HepG2 (cell line): ENCODE data around the gene RACGAP1. TPM values are rescaled to one million over a fixed set of nuclear protein-coding genes. Genes with fewer than 3 reads are reported as not detected.
A peak's percentile ranks its signal among the peaks of the same experiment; 100 is the strongest.
"Not testable (repeated sequence)": the region's sequence is repeated elsewhere in the genome, so short reads cannot be mapped to it uniquely, and the experiment has no call there.

Experiments
- ATAC-seq: fragments of 200-7000 bp; cut with Tn5 transposase; 3 replicates; pipeline ENCODE4 v1.9.1; 2020; ENCODE audit warnings: mild to moderate bottlenecking, moderate library complexity
- BruUV-seq: library from RNA; stranded (reverse); fragments of 400-500 nt; replicated peaks from 2 replicates; lab custom pipeline; 2021; lab: Mats Ljungman, UMichigan
- CTCF ChIA-PET: fragments of 300-600 bp; formaldehyde crosslinking; extraction: SDS; loops from one replicate; lab custom pipeline; 2021; ENCODE audit warnings: low total read pairs, inconsistent platforms, low intra/inter-chr PET ratio; lab: Yijun Ruan, JAX
- POLR2A ChIA-PET: fragments of 350-600 bp; sonication (Branson Sonifier 250); formaldehyde crosslinking; loops from one replicate; lab custom pipeline; 2020; ENCODE audit warnings: antibody characterized with exemption, inconsistent platforms; lab: Yijun Ruan, JAX
- DNase-seq: peaks from one replicate; pipeline ENCODE4 v3.0.0-alpha.2; 2015; ENCODE audit warnings: low spot score
- FAIRE-seq: peaks from 3 replicates; lab custom pipeline; 2011; peaks lifted over from hg19 to GRCh38; lab: Jason Lieb, UNC
- H2AFZ ChIP-seq: one replicate; pipeline ENCODE4 v1.6.1; 2011; ENCODE audit warnings: low read length, inconsistent platforms
- H3K27ac ChIP-seq: fragments of 300-600 bp; 3 replicates; pipeline ENCODE4 v1.8.0; 2011; ENCODE audit warnings: mixed run types, mild to moderate bottlenecking, mixed read lengths, low read length, inconsistent platforms; ENCODE audit not compliant: insufficient read depth; ENCODE audit errors: extremely low read length
- H3K27me3 ChIP-seq, 2 experiments: fragments of 200-600 bp in 1 of 2; 2 replicates in 1 of 2; 3 replicates in 1 of 2; pipeline versions ENCODE4 v1.6.0 to v1.8.0; 2011; ENCODE audit warnings: low read length in 2 of 2, mild to moderate bottlenecking in 2 of 2, moderate library complexity in 2 of 2, inconsistent platforms in 1 of 2; ENCODE audit not compliant: insufficient read depth in 2 of 2, control insufficient read depth in 1 of 2
- H3K36me3 ChIP-seq, 2 experiments: fragments of 200-600 bp in 1 of 2; replicated peaks in 1 of 2; 2 replicates in 1 of 2; 3 replicates in 1 of 2; pipeline versions ENCODE4 v1.5.1 to v1.8.0; 2011; ENCODE audit warnings: low read length in 2 of 2, inconsistent platforms in 1 of 2; ENCODE audit not compliant: insufficient read depth in 2 of 2, control insufficient read depth in 1 of 2
- H3K4me1 ChIP-seq: 2 replicates; pipeline ENCODE4 v1.5.1; 2012; ENCODE audit warnings: low read length, inconsistent platforms; ENCODE audit not compliant: insufficient read depth
- H3K4me2 ChIP-seq: 2 replicates; pipeline ENCODE4 v1.6.0; 2011; ENCODE audit warnings: low read depth, low read length, inconsistent platforms
- H3K4me3 ChIP-seq, 3 experiments: fragments of 200-600 bp in 1 of 3; sonication (generic), shearing (Covaris generic) in 1 of 3; replicated peaks in 1 of 3; 2 replicates each; pipeline ENCODE4 v1.5.1; 2011 to 2016; ENCODE audit warnings: low read length in 3 of 3, inconsistent platforms in 2 of 3, low read depth in 2 of 3, mild to moderate bottlenecking in 2 of 3, control low read depth in 1 of 3, mixed read lengths in 1 of 3; ENCODE audit not compliant: insufficient read depth in 1 of 3
- H3K79me2 ChIP-seq: one replicate; pipeline ENCODE4 v1.6.1; 2011; ENCODE audit warnings: low read length, inconsistent platforms; ENCODE audit not compliant: insufficient read depth
- H3K9ac ChIP-seq: 2 replicates; pipeline ENCODE4 v1.6.0; 2011; ENCODE audit warnings: mild to moderate bottlenecking, low read depth, low read length, inconsistent platforms; ENCODE audit not compliant: insufficient read depth
- H3K9me3 ChIP-seq: 2 replicates; pipeline ENCODE4 v1.5.1; 2012; ENCODE audit warnings: mild to moderate bottlenecking, low read length
- H4K20me1 ChIP-seq: 2 replicates; pipeline ENCODE4 v1.6.0; 2011; ENCODE audit warnings: inconsistent platforms, mild to moderate bottlenecking, low read length, moderate library complexity; ENCODE audit not compliant: insufficient read depth
- CBX2 ChIP-seq, 2 experiments: fragments of 200-600 bp in 1 of 2; sonication (generic); formaldehyde crosslinking in 1 of 2; IDR thresholded peaks; 2 replicates each; pipeline versions ENCODE4 v1.7.0 to v1.8.1; 2018 to 2022; ENCODE audit warnings: low read depth in 2 of 2, low read length in 1 of 2, mild to moderate bottlenecking in 1 of 2, missing genetic modification reagents in 1 of 2
- CEBPB ChIP-seq: IDR thresholded peaks from 2 replicates; pipeline ENCODE4 v1.6.1; 2011; ENCODE audit warnings: low read depth, low read length, improper control_type of control experiment, borderline replicate concordance
- CEBPG ChIP-seq: IDR thresholded peaks from 2 replicates; pipeline ENCODE4 v1.6.1; 2016
- MAFK ChIP-seq, 2 experiments: IDR thresholded peaks in 1 of 2; conservative IDR thresholded peaks in 1 of 2; 2 replicates each; pipeline ENCODE4 v1.6.1; 2011; ENCODE audit warnings: improper control_type of control experiment in 2 of 2, low read length in 2 of 2
- MAX ChIP-seq: IDR thresholded peaks from 2 replicates; pipeline ENCODE4 v1.6.1; 2012; ENCODE audit warnings: inconsistent platforms
- ZNF3 ChIP-seq: IDR thresholded peaks from 2 replicates; pipeline ENCODE4 v1.7.0; 2017; ENCODE audit warnings: inconsistent platforms
- ZNF30 ChIP-seq: sonication (generic); formaldehyde crosslinking; IDR thresholded peaks from 2 replicates; pipeline ENCODE4 v1.5.0; 2020; ENCODE audit warnings: mild to moderate bottlenecking, missing genetic modification reagents
- ZNF441 ChIP-seq: sonication (generic); formaldehyde crosslinking; IDR thresholded peaks from 2 replicates; pipeline ENCODE4 v1.7.0; 2021; ENCODE audit warnings: missing genetic modification reagents, borderline replicate concordance
- ZNF704 ChIP-seq: sonication (generic); formaldehyde crosslinking; IDR thresholded peaks from 2 replicates; pipeline ENCODE4 v1.8.1; 2023; ENCODE audit warnings: mild to moderate bottlenecking, inconsistent platforms, moderate library complexity, missing genetic modification reagents, borderline replicate concordance
- ZNF770 ChIP-seq: sonication (generic); formaldehyde crosslinking; IDR thresholded peaks from 2 replicates; pipeline ENCODE4 v1.5.0; 2020; ENCODE audit warnings: mild to moderate bottlenecking, missing genetic modification reagents
- WGBS: methylation state at CpG from one replicate; pipeline ENCODE4 v1.1.6; 2017; ENCODE audit warnings: low lambda C conversion rate; 5-methylcytosine and 5-hydroxymethylcytosine counted together
- in situ Hi-C: cut with HindIII; loops from 2 replicates; pipeline ENCODE4 v1.10.0; 2017; ENCODE audit warnings: low pct_unique_long_range_greater_than_20kb; ENCODE audit not compliant: extremely low pct_ligation_motif_present
- intact Hi-C: fragments of 100-400 bp; cut with micrococcal nuclease; formaldehyde crosslinking; loops from one replicate; pipeline ENCODE4 v1.10.0; 2022; ENCODE audit not compliant: unreplicated experiment
- polyA plus RNA-seq, 8 experiments: library from polyadenylated mRNA; depleted of rRNA in 3 of 8; stranded (reverse) in 7 of 8; unstranded in 1 of 8; fragments of >200 nt; fragmentation: Illumina TruSeq in 4 of 8; extraction: Trizol in 4 of 8; gene quantifications; 2 replicates each; pipeline versions ENCODE4 v1.2.1 to v1.2.3, GENCODE V29; 2011 to 2016; ENCODE audit warnings: low read depth in 4 of 8, missing spikeins in 1 of 8, mixed read lengths in 1 of 8; ENCODE audit not compliant: insufficient read depth in 1 of 8
- total RNA-seq, 5 experiments: library from RNA; depleted of rRNA; stranded (reverse); fragments of >200 nt; fragmentation: Illumina TruSeq; extraction: Trizol; gene quantifications; 2 replicates each; pipeline ENCODE4 v1.2.3, GENCODE V29; 2016; ENCODE audit warnings: low read depth in 1 of 5

The RACGAP1 gene
- total and polyA plus RNA-seq, 2 of the 13 experiments (the other 11 are each of a cell fraction or from before 2014, with no cell fraction given), result 16.7 to 57.9 TPM

GRCh38 chr12:50032515-50032853 is 7.2 kb upstream of the RACGAP1 start (continued):
- no peak for TF ChIP-seq ZNF704
- no peak for TF ChIP-seq MAFK (conservative IDR thresholded peaks at IDR 0.05 in 1 of 2, IDR thresholded peaks at IDR 0.05 in 1 of 2; ENCODE audit: low read length in 2 of 2)
- TF ChIP-seq ZNF30, result no peak
- no peak for TF ChIP-seq CBX2 (IDR thresholded peaks at IDR 0.05; ENCODE audit: low read depth, low read length)
- no peak for TF ChIP-seq CBX2 (CRISPR knock-in tag; IDR thresholded peaks at IDR 0.05; ENCODE audit: low read depth)
- no peak for TF ChIP-seq ZNF3 (CRISPR knock-in tag)

GRCh38 chr12:50030449-50030848 is 5.2 kb upstream of the RACGAP1 start:
- H3K36me3 ChIP-seq, CTCF ChIA-PET, H3K27me3 ChIP-seq, FAIRE-seq, H3K27ac ChIP-seq, H3K79me2 ChIP-seq, DNase-seq, H3K9me3 ChIP-seq, H2AFZ ChIP-seq, BruUV-seq, H3K4me3 ChIP-seq, intact Hi-C loops, H4K20me1 ChIP-seq, ATAC-seq, in situ Hi-C loops, H3K9ac ChIP-seq: not testable (repeated sequence)
- TF ChIP-seq CEBPB (peak; percentile 50; the same call in 1 of the 2 replicates), MAX (0 out of 2 replicates have a peak, but pooled peaks have one; percentile 20), CEBPG (CRISPR knock-in tag) (peak; percentile 70), ZNF441 (CRISPR knock-in tag) (0 out of 2 replicates have a peak, but pooled peaks have one; percentile 17), ZNF770 (CRISPR knock-in tag) (peak; percentile 72)
- Histone ChIP-seq H3K4me1 (peaks cover 43% of the 10 kb centered on the region), H3K4me2 (peak overlapping the region; percentile 45)
- POLR2A ChIA-PET, result interaction anchor here (0.6 to 1.2 kb wide), 2 partner anchors 13 to 23 kb away, joined by 3 read pairs; no protein-coding TSS in a partner anchor
- 19% methylated on average over 9 of the region's 9 CpGs for WGBS
